Esophagus muscularis mucosa (tissue), 3 donors: ENCODE results near the gene IKZF1.

Source experiments
- CTCF ChIP-seq, 3 experiments: fragments of 200-600 bp in 2 of 3; fragments of 450-650 bp in 1 of 3; sonication (generic) in 2 of 3; IDR thresholded peaks; one replicate each; pipeline ENCODE4 v1.5.1; 2017 to 2019; ENCODE audit warnings: antibody characterized with exemption in 3 of 3, mild to moderate bottlenecking in 2 of 3, moderate library complexity in 1 of 3
- POLR2A ChIP-seq: fragments of 450-650 bp; IDR thresholded peaks from one replicate; pipeline ENCODE4 v1.6.1; 2017; ENCODE audit warnings: antibody characterized with exemption, moderate library complexity, mild to moderate bottlenecking, low read depth

GRCh38 chr7:50293509-50294179, 10.9 kb upstream of the IKZF1 start:
- TF ChIP-seq POLR2A (no peak), CTCF (IDR thresholded peaks at IDR 0.05) (no peak)
